Glutamatergic neuron (in vitro differentiated cells): ENCODE results near the gene PHLPP2. TPM values are rescaled to one million over a fixed set of nuclear protein-coding genes. Genes with fewer than 3 reads are reported as not detected.
A peak's percentile ranks its signal among the peaks of the same experiment; 100 is the strongest.

Source experiments
- DNase-seq: peaks from one replicate; pipeline ENCODE4 v3.0.0; 2022
- H3K27ac Mint-ChIP-seq: one replicate; pipeline ENCODE4 v1.8.0; 2020; ENCODE audit warnings: mild to moderate bottlenecking, mixed read lengths, inconsistent platforms; ENCODE audit not compliant: unreplicated experiment
- H3K27me3 Mint-ChIP-seq: one replicate; pipeline ENCODE4 v1.8.0; 2020; ENCODE audit warnings: mild to moderate bottlenecking, moderate library complexity, mixed read lengths, inconsistent platforms; ENCODE audit not compliant: unreplicated experiment
- H3K36me3 Mint-ChIP-seq: one replicate; pipeline ENCODE4 v1.8.0; 2020; ENCODE audit warnings: mild to moderate bottlenecking, mixed read lengths, inconsistent platforms; ENCODE audit not compliant: unreplicated experiment
- H3K4me1 Mint-ChIP-seq: one replicate; pipeline ENCODE4 v1.8.0; 2020; ENCODE audit warnings: mild to moderate bottlenecking, low read depth, mixed read lengths, inconsistent platforms; ENCODE audit not compliant: unreplicated experiment
- H3K4me3 Mint-ChIP-seq: one replicate; pipeline ENCODE4 v1.8.0; 2020; ENCODE audit warnings: mild to moderate bottlenecking, mixed read lengths, inconsistent platforms; ENCODE audit not compliant: unreplicated experiment
- H3K9me3 Mint-ChIP-seq: one replicate; pipeline ENCODE4 v1.8.0; 2020; ENCODE audit warnings: mild to moderate bottlenecking, moderate library complexity, mixed read lengths, inconsistent platforms; ENCODE audit not compliant: unreplicated experiment
- total RNA-seq: library from RNA; stranded (reverse); fragmentation: NEBNext Ultra II Directional; extraction: Animal tissue kit (Norgen Biotek cat#: 25700); gene quantifications from one replicate; pipeline ENCODE4 v1.2.1, GENCODE V29; 2021; ENCODE audit not compliant: unreplicated experiment
- TF ChIP-seq, protein P1 (sequence below): fragments of 200-600 bp; sonication (generic); IDR thresholded peaks from one replicate; pipeline ENCODE4 v1.5.0; 2021; ENCODE audit not compliant: partially characterized antibody, unreplicated experiment

PHLPP2 gene
- total RNA-seq, 1 donor from 2014 or later = 8.1 TPM

DNA sequence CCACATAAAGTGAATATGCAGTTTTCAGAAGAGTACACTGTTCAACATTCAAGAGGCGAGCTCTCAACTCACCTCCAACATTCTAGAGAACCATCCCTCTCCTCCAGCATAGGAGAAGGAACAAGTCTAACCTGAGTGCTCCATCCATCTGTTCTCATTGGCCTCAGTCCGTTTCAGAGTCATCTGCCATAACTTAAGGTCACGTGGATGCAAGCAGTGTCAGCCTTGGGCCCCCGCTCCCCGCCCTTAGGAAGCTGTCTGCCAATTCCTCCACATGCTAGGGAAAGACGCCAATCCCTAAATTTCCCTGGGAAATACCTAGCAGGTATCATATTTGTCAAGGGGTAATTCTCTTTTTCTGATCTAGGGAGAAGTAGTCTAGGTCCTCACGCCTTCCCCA is 77.1 kb downstream of the PHLPP2 start:
- H3K36me3 Mint-ChIP-seq = no peaks in the 10 kb centered on the region
- peak overlapping the region; percentile 15 for H3K27ac Mint-ChIP-seq
- H3K4me1 Mint-ChIP-seq = peaks cover 23% of the 10 kb centered on the region
- H3K27me3 Mint-ChIP-seq = peaks cover 4% of the 10 kb centered on the region
- TF ChIP-seq, protein P1, sequence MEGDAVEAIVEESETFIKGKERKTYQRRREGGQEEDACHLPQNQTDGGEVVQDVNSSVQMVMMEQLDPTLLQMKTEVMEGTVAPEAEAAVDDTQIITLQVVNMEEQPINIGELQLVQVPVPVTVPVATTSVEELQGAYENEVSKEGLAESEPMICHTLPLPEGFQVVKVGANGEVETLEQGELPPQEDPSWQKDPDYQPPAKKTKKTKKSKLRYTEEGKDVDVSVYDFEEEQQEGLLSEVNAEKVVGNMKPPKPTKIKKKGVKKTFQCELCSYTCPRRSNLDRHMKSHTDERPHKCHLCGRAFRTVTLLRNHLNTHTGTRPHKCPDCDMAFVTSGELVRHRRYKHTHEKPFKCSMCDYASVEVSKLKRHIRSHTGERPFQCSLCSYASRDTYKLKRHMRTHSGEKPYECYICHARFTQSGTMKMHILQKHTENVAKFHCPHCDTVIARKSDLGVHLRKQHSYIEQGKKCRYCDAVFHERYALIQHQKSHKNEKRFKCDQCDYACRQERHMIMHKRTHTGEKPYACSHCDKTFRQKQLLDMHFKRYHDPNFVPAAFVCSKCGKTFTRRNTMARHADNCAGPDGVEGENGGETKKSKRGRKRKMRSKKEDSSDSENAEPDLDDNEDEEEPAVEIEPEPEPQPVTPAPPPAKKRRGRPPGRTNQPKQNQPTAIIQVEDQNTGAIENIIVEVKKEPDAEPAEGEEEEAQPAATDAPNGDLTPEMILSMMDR = no peak
- H3K4me3 Mint-ChIP-seq = no peak overlapping the region
- no peaks in the 10 kb centered on the region for H3K9me3 Mint-ChIP-seq
- no peak for DNase-seq

DNA sequence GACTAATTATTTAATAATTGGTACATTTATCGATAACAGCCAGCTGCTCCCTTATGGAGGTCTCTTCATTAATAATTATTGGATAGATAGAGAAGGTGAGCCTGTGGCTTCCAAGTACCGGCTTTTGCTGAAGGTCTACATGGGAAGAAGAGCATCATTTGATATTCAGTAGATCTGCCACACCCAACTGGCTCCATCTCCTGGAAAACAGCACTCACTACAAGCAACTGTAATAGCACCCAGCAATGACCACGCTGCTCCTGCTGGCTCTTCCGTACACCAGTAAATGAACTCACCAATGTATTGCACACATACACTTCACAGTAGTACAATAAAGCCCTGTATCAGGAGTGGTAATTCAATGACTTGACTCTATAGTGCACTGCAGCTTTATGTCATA is 79.1 kb downstream of the PHLPP2 start:
- no peak for DNase-seq
- no peaks in the 10 kb centered on the region for H3K9me3 Mint-ChIP-seq
- no peaks in the 10 kb centered on the region for H3K36me3 Mint-ChIP-seq

DNA sequence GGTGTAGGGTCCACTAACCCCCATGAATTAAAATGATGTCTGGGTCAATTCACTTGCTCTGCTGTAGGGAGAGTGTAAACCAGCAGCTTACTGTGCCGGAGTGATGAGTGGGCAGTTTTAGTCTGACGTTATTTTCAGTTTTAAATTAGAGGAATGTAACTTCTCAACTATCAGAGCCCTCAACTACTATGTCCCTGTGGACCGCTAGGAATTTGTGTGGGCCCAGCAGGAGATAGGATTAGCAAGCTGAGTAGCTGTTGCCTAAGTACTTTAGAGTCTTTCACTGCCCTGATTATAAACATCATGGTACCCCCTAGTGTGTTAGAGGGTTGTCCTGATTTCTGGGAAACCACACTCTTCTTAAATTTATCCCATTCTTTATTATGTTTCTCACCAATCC is 87.1 kb downstream of the PHLPP2 start:
- peaks cover 2% of the 10 kb centered on the region for H3K9me3 Mint-ChIP-seq

More for the DNA sequence above, 79.1 kb downstream of the PHLPP2 start:
- Mint-ChIP-seq H3K4me3 (no peak overlapping the region), H3K4me1 (peaks cover 23% of the 10 kb centered on the region), H3K27me3 (peaks cover 3% of the 10 kb centered on the region), H3K27ac (no peak overlapping the region)
- TF ChIP-seq, protein P1 = no peak

DNA sequence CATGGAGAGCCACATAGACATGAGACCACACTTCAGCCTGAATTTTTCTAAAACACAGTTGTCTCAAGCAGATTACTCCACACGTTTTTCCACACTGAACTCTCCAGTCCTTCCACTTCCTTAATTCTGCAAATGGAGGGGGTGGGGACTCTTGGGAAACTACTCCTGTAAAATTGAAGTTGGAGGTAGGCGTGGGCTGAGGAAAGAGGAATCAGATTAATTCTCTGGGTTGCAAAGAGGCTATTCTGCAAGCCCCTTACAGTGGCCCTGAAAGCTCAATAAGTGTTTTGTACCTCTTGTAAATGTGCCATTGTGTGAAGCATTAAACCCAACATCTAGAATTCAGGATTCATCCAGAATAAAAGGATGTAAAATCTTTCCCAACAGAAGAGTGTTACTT is 88.9 kb downstream of the PHLPP2 start:
- TF ChIP-seq, protein P1 = no peak
- Mint-ChIP-seq H3K27ac (no peak overlapping the region), H3K4me3 (no peak overlapping the region), H3K4me1 (no peaks in the 10 kb centered on the region), H3K36me3 (no peaks in the 10 kb centered on the region), H3K27me3 (no peaks in the 10 kb centered on the region), H3K9me3 (peaks cover 2% of the 10 kb centered on the region)
- no peak for DNase-seq

More for the DNA sequence above, 87.1 kb downstream of the PHLPP2 start:
- Mint-ChIP-seq H3K27me3 (no peaks in the 10 kb centered on the region), H3K36me3 (no peaks in the 10 kb centered on the region), H3K4me3 (no peak overlapping the region), H3K4me1 (no peaks in the 10 kb centered on the region), H3K27ac (no peak overlapping the region)
- DNase-seq = no peak
- TF ChIP-seq, protein P1 = no peak

DNA sequence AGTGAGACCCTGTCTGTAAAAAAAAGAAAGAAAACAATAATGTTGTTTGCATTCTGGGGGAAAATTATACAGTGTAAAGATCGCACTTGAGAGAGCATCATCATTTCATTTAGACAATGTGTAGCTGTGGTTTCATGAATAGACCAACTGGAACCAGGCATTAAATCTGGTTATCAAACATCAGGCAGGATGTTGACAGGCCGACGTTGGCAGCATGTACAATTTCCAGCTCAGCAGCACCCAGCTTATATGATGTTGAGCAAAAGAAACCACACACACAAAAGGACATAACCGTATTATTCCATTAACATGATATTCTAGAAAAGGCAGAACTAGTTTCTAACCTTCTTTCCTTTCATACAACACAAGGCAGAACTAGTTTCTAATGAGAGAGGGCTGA is 92.7 kb downstream of the PHLPP2 start:
- peaks cover 2% of the 10 kb centered on the region for H3K9me3 Mint-ChIP-seq
- H3K27me3 Mint-ChIP-seq = peaks cover 2% of the 10 kb centered on the region
- H3K4me3 Mint-ChIP-seq = no peak overlapping the region
- H3K27ac Mint-ChIP-seq = no peak overlapping the region
- TF ChIP-seq, protein P1 = no peak
- DNase-seq = no peak
- H3K4me1 Mint-ChIP-seq = no peaks in the 10 kb centered on the region
- no peaks in the 10 kb centered on the region for H3K36me3 Mint-ChIP-seq
